B cell (primary cell): ENCODE data around the gene CTRB1. TPM values are rescaled to one million over a fixed set of nuclear protein-coding genes. Genes with fewer than 3 reads are reported as not detected.

Source experiments
- ATAC-seq: fragments of 200-7000 bp; cut with Tn5 transposase; one replicate; pipeline ENCODE4 v1.10.0; 2021; ENCODE audit warnings: low read depth, mild to moderate bottlenecking, moderate number of reproducible peaks, moderate library complexity
- CTCF ChIA-PET: fragments of 350-600 bp; sonication (Branson Sonifier 250); formaldehyde crosslinking; loops from one replicate; lab custom pipeline; 2021; ENCODE audit warnings: antibody characterized with exemption, inconsistent platforms; lab: Charles Lee
- POLR2A ChIA-PET: fragments of 350-600 bp; sonication (Branson Sonifier 250); formaldehyde crosslinking; loops from one replicate; lab custom pipeline; 2021; ENCODE audit warnings: antibody characterized with exemption; lab: Charles Lee
- DNase-seq: peaks from one replicate; pipeline ENCODE4 v3.0.0; 2013
- H2AFZ ChIP-seq: 2 replicates; pipeline ENCODE4 v1.6.1; 2012; ENCODE audit warnings: mild to moderate bottlenecking, low read depth, low read length; ENCODE audit not compliant: insufficient read depth, poor library complexity, severe bottlenecking
- H3K27ac ChIP-seq, 2 donors: 1 replicate in 1 of 2; 2 replicates in 1 of 2; pipeline ENCODE4 v1.5.1; 2012 to 2013; ENCODE audit warnings: low read length in 2 of 2, mild to moderate bottlenecking in 2 of 2, moderate library complexity in 1 of 2
- H3K27me3 ChIP-seq, 4 experiments: fragments of 200-600 bp in 1 of 4; sonication (generic) in 1 of 4; replicated peaks in 1 of 4; 1 replicate in 2 of 4; 2 replicates in 2 of 4; pipeline versions ENCODE4 v1.6.1 to v1.7.0; 2013 to 2016; ENCODE audit warnings: low read length in 3 of 4, mild to moderate bottlenecking in 2 of 4, mixed read lengths in 1 of 4, moderate library complexity in 1 of 4; ENCODE audit not compliant: insufficient read depth in 4 of 4, control insufficient read depth in 3 of 4; ENCODE audit errors: control extremely low read depth in 1 of 4
- H3K36me3 ChIP-seq, 2 experiments: replicated peaks in 1 of 2; 1 replicate in 1 of 2; 2 replicates in 1 of 2; pipeline versions ENCODE4 v1.6.1 to v1.7.1; 2013; ENCODE audit warnings: low read length in 1 of 2; ENCODE audit not compliant: insufficient read depth in 2 of 2, control insufficient read depth in 1 of 2; ENCODE audit errors: control extremely low read depth in 1 of 2, extremely low read depth in 1 of 2
- H3K4me1 ChIP-seq, 2 donors: fragments of 200-600 bp in 1 of 2; sonication (generic) in 1 of 2; 1 replicate in 1 of 2; 2 replicates in 1 of 2; pipeline versions ENCODE4 v1.5.1 to v1.6.1; 2013 to 2017; ENCODE audit warnings: low read length in 2 of 2; ENCODE audit not compliant: control insufficient read depth in 2 of 2, insufficient read depth in 2 of 2
- H3K4me2 ChIP-seq: replicated peaks from 2 replicates; pipeline ENCODE3; 2012; ENCODE audit warnings: mild to moderate bottlenecking, low read depth, low read length; ENCODE audit not compliant: poor library complexity, severe bottlenecking
- H3K4me3 ChIP-seq, 5 experiments: fragments of 200-600 bp in 1 of 5; sonication (generic) in 1 of 5; 1 replicate in 3 of 5; 2 replicates in 2 of 5; pipeline versions ENCODE4 v1.5.1 to v1.7.0; 2011 to 2016; ENCODE audit warnings: low read length in 4 of 5, mild to moderate bottlenecking in 4 of 5, low read depth in 2 of 5, control low read depth in 1 of 5, moderate library complexity in 1 of 5; ENCODE audit not compliant: insufficient read depth in 1 of 5; ENCODE audit errors: control extremely low read depth in 1 of 5, extremely low read depth in 1 of 5
- H3K79me2 ChIP-seq: fragments of 200-600 bp; sonication (generic); one replicate; pipeline ENCODE4 v1.6.0; 2016; ENCODE audit warnings: low read length; ENCODE audit not compliant: control insufficient read depth, insufficient read depth
- H3K9ac ChIP-seq: fragments of 200-600 bp; sonication (generic); 2 replicates; pipeline ENCODE4 v1.6.1; 2017; ENCODE audit warnings: mild to moderate bottlenecking, low read length, moderate library complexity
- H3K9me3 ChIP-seq, 3 donors: one replicate each; pipeline versions ENCODE4 v1.6.1 to v1.7.1; 2013; ENCODE audit warnings: low read length in 2 of 3; ENCODE audit not compliant: control insufficient read depth in 2 of 3, insufficient read depth in 1 of 3; ENCODE audit errors: control extremely low read depth in 1 of 3
- H4K20me1 ChIP-seq: 2 replicates; pipeline ENCODE4 v1.6.0; 2012; ENCODE audit warnings: mild to moderate bottlenecking, low read length; ENCODE audit not compliant: insufficient read depth, control insufficient read depth, poor library complexity, severe bottlenecking
- H3K27ac Mint-ChIP-seq: one replicate; pipeline ENCODE4 v1.8.0; 2021; ENCODE audit warnings: mixed read lengths
- H3K27me3 Mint-ChIP-seq: one replicate; pipeline ENCODE4 v1.8.0; 2021; ENCODE audit warnings: mixed read lengths
- H3K4me1 Mint-ChIP-seq: one replicate; pipeline ENCODE4 v1.8.0; 2021; ENCODE audit warnings: mixed read lengths
- H3K4me3 Mint-ChIP-seq: one replicate; pipeline ENCODE4 v1.8.0; 2021; ENCODE audit warnings: mixed read lengths
- H3K9me3 Mint-ChIP-seq: one replicate; pipeline ENCODE4 v1.8.0; 2022; ENCODE audit warnings: mixed read lengths; ENCODE audit not compliant: insufficient read depth
- EZH2 ChIP-seq: IDR thresholded peaks from 2 replicates; pipeline ENCODE4 v1.6.1; 2012; ENCODE audit warnings: borderline replicate concordance, low read depth, mild to moderate bottlenecking, moderate library complexity, low read length; ENCODE audit not compliant: insufficient read depth, poor library complexity, severe bottlenecking
- WGBS: methylation state at CpG from one replicate; pipeline ENCODE4 v1.1.5; 2013; ENCODE audit warnings: missing lambda C conversion rate; ENCODE audit not compliant: insufficient coverage; 5-methylcytosine and 5-hydroxymethylcytosine counted together
- intact Hi-C: fragments of 100-400 bp; cut with micrococcal nuclease; formaldehyde crosslinking; loops from one replicate; pipeline ENCODE4 v1.10.0; 2022
- polyA plus RNA-seq: library from polyadenylated mRNA; depleted of rRNA; stranded (reverse); fragments of >200 nt; gene quantifications from 2 replicates; pipeline ENCODE4 v1.2.3, GENCODE V29; 2012
- total RNA-seq, 2 donors: library from RNA; stranded (reverse); fragments of 120-200 nt in 1 of 2; gene quantifications; 1 replicate in 1 of 2; 2 replicates in 1 of 2; pipeline versions ENCODE4 v1.2.3 to v1.2.4, GENCODE V29; 2013 to 2022
- TF ChIP-seq, protein P1 (sequence below): fragments of 200-600 bp; IDR thresholded peaks from one replicate; pipeline ENCODE4 v1.8.0; 2022; ENCODE audit warnings: antibody characterized with exemption, mild to moderate bottlenecking

Gene CTRB1
- total and polyA plus RNA-seq, 2 donors (not counting 1 experiment from before 2014, with no cell fraction given) = not detected

DNA sequence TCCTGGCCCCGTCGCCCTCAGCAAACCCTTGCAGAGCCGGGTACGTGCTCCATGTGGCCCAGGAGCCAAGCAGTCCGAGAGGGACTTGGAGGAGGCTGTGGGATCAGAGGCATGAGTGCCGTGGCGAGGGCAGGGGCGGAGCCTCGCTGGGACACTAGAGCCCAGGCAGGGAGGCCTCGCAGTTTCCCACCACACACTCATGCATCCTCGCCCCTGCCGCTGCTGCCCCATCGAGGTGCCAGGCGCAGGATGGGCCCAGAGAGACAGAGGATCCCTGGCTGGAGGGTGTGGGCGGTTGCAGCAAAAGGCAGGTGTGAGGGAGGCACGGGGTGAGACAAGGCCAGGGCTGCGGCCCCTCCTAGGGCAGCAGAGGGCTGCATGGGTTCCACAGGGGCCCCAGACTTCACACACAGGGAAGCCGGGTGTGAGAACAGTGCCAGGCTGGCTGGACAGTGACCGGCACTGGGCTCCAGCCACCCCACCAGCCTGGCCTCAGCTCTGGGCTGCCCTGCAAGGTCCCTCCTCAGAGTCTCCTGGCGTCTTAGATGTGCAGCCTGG, 25.0 kb downstream of the CTRB1 start:
- no peak for ATAC-seq
- WGBS = 92% methylated on average over 16 of the region's 20 CpGs
- H3K27me3 Mint-ChIP-seq = peaks cover 80% of the 10 kb centered on the region
- POLR2A ChIA-PET = no interaction called here
- Histone ChIP-seq H3K27ac (no peak overlapping the region), H3K4me2 (no peak overlapping the region), H3K79me2 (no peaks in the 10 kb centered on the region), H3K36me3 (no peaks in the 10 kb centered on the region), H3K9ac (no peak overlapping the region), H2AFZ (no peak overlapping the region), H3K27me3 (peaks cover 0 to 79% (median 7%) of the 10 kb centered on the region in 4 experiments), H3K4me1 (peaks cover 0 to 10% of the 10 kb centered on the region in 2 donors), H3K4me3 (no peak overlapping the region), H3K9me3 (no peaks in the 10 kb centered on the region), H4K20me1 (no peaks in the 10 kb centered on the region)
- H3K27ac Mint-ChIP-seq = peak overlapping the region; percentile 10
- no peak for DNase-seq
- CTCF ChIA-PET = interaction anchor here (1.3 kb wide), 1 partner anchor 10 kb away, joined by 4 read pairs; no protein-coding TSS in a partner anchor
- H3K9me3 Mint-ChIP-seq = no peaks in the 10 kb centered on the region
- TF ChIP-seq, protein P1, sequence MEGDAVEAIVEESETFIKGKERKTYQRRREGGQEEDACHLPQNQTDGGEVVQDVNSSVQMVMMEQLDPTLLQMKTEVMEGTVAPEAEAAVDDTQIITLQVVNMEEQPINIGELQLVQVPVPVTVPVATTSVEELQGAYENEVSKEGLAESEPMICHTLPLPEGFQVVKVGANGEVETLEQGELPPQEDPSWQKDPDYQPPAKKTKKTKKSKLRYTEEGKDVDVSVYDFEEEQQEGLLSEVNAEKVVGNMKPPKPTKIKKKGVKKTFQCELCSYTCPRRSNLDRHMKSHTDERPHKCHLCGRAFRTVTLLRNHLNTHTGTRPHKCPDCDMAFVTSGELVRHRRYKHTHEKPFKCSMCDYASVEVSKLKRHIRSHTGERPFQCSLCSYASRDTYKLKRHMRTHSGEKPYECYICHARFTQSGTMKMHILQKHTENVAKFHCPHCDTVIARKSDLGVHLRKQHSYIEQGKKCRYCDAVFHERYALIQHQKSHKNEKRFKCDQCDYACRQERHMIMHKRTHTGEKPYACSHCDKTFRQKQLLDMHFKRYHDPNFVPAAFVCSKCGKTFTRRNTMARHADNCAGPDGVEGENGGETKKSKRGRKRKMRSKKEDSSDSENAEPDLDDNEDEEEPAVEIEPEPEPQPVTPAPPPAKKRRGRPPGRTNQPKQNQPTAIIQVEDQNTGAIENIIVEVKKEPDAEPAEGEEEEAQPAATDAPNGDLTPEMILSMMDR = no peak
- TF ChIP-seq EZH2 = no peak
- intact Hi-C loops = no loop called here
- peaks cover 8% of the 10 kb centered on the region for H3K4me1 Mint-ChIP-seq
- H3K4me3 Mint-ChIP-seq = no peak overlapping the region

DNA sequence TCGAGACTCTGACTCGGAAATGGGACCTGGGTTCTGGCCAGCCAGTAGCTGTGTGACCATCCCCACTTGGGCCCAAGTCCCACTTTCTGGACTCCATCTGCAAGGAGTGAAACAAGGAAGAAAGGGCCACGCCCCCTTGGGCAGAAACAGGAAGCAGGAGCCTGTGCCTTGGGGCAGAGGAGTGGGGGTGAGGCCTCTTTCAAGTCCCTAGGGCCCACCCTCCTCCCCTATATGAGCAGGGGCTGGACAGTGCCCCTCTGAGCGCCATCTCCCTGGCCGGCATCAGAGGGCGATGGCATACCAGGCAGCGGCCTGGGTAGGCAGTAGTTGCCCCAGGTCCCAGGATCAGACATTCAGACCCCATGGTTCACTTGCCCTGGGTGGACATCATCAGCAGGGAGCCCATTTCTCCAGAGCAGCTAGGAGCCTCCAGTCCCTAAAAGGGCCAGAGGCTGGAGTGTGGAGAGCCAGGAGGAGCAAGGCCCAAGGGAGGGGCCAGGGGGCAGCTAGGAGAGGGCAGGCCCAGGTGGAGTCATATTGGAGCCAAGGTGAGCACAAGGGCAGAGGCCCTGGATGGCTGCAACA, 25.5 kb downstream of the CTRB1 start:
- Mint-ChIP-seq H3K4me3 (no peak overlapping the region), H3K9me3 (no peaks in the 10 kb centered on the region), H3K27ac (peak overlapping the region; percentile 8), H3K27me3 (peaks cover 77% of the 10 kb centered on the region), H3K4me1 (peaks cover 8% of the 10 kb centered on the region)
- Histone ChIP-seq H3K4me2 (no peak overlapping the region), H3K4me1 (peaks cover 0 to 10% of the 10 kb centered on the region in 2 donors), H2AFZ (no peak overlapping the region), H3K79me2 (no peaks in the 10 kb centered on the region), H3K9me3 (no peaks in the 10 kb centered on the region), H3K9ac (no peak overlapping the region), H3K36me3 (no peaks in the 10 kb centered on the region), H3K4me3 (no peak overlapping the region), H4K20me1 (no peaks in the 10 kb centered on the region), H3K27me3 (peaks cover 0 to 81% (median 9%) of the 10 kb centered on the region in 4 experiments), H3K27ac (no peak overlapping the region)
- POLR2A ChIA-PET = no interaction called here
- CTCF ChIA-PET = no interaction called here
- DNase-seq (no peak), ATAC-seq (no peak)
- 95% methylated on average over 6 of the region's 7 CpGs for WGBS
- TF ChIP-seq, protein P1 = no peak
- no peak for TF ChIP-seq EZH2
- intact Hi-C loops = no loop called here
